ENCODE results near the gene BTBD19.

BTBD19 gene

GRCh38 chr1:44776730-44777068, 31.6 kb upstream of the BTBD19 start:
- DNase-seq (ENCODE audit: low read depth) = no peak
- no peak for TF ChIP-seq CTCF (IDR thresholded peaks at IDR 0.05; ENCODE audit: insufficient read depth, low read depth, low read length, missing control alignments)
- H3K4me3 ChIP-seq (ENCODE audit: low read depth, low read length) = peak overlapping the region; percentile 80

- no peak for TF ChIP-seq CTCF (IDR thresholded peaks at IDR 0.05; ENCODE audit: insufficient read depth, low read depth, low read length, missing control alignments)
- peak overlapping the region; percentile 80 for H3K4me3 ChIP-seq (ENCODE audit: low read depth, low read length)
Observed at GRCh38 chr1:44777547-44777946, 30.8 kb upstream of the BTBD19 start.

GRCh38 chr1:44777969-44778635, 30.2 kb upstream of the BTBD19 start:
- no peak for DNase-seq (ENCODE audit: low read depth)
- no peak for TF ChIP-seq CTCF (IDR thresholded peaks at IDR 0.05; ENCODE audit: insufficient read depth, low read depth, low read length, missing control alignments)
- H3K4me3 ChIP-seq (ENCODE audit: low read depth, low read length) = peak overlapping the region; percentile 80

More at GRCh38 chr1:44777547-44777946, 30.8 kb upstream of the BTBD19 start:
- no peak for DNase-seq (ENCODE audit: low read depth)

- no peak for DNase-seq (ENCODE audit: low read depth)
- TF ChIP-seq CTCF (IDR thresholded peaks at IDR 0.05; ENCODE audit: insufficient read depth, low read depth, low read length, missing control alignments) = no peak
- H3K4me3 ChIP-seq (ENCODE audit: low read depth, low read length) = no peak overlapping the region
Observed at GRCh38 chr1:44778705-44779576, 29.4 kb upstream of the BTBD19 start.

GRCh38 chr1:44780583-44781121, 27.7 kb upstream of the BTBD19 start:
- H3K4me3 ChIP-seq (ENCODE audit: low read depth, low read length) = no peak overlapping the region
- no peak for TF ChIP-seq CTCF (IDR thresholded peaks at IDR 0.05; ENCODE audit: insufficient read depth, low read depth, low read length, missing control alignments)
- no peak for DNase-seq (ENCODE audit: low read depth)

GRCh38 chr1:44783697-44784093, 24.6 kb upstream of the BTBD19 start:
- H3K4me3 ChIP-seq (ENCODE audit: low read depth, low read length) = peak overlapping the region; percentile 64
- TF ChIP-seq CTCF (IDR thresholded peaks at IDR 0.05; ENCODE audit: insufficient read depth, low read depth, low read length, missing control alignments) = no peak
- DNase-seq (ENCODE audit: low read depth) = no peak
